ENCODE measurements around the gene TIMP3. TPM values are rescaled to one million over a fixed set of nuclear protein-coding genes. Genes with fewer than 3 reads are reported as not detected.

The TIMP3 gene
- polyA plus RNA-seq, 1 of the 3 experiments (the other 2 are of a cell fraction), result 26.1 TPM

DNA sequence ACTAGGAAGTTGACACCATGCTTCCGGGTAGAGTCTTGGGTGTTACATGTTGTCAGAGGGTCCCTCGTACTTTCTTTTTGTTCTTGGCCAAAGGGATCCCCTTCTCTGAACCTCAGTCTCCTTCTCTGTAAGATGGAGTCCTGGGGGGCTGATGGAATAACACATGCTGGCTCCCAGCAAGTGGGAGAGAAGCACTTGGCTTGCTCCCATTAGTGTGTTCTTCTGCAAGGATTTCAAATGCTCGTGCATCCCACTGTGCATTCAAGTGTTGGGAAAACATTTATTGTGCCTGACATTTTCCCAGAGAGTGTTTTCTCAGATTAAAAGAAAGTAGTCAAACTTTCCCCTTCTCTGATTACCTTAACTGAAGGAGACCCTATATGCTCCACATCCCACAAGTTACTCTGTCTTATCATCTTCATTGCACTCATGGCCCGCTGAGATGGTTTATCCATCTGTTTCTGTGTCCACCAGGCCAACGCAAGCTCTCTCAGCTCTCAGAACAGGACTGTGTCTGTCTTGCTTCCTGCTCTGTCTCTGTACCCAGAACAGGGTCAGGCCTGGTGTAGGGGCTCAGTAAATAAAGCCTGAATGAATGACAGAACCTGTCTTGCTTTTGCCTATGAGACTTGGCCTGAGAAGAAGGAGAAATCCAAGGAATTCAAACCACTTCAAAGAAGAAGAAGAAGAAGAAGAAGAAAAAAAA lies 16.0 kb upstream of the TIMP3 start (continued):
- TF ChIP-seq TEAD4 (IDR thresholded peaks at IDR 0.05; ENCODE audit: borderline replicate concordance, insufficient read depth), result no peak
- TF ChIP-seq POLR2AphosphoS5 (IDR thresholded peaks at IDR 0.05; ENCODE audit: low read depth, low read length), result no peak
- no peak for TF ChIP-seq EZH2phosphoT487 (IDR thresholded peaks at IDR 0.05; ENCODE audit: borderline replicate concordance, low read depth)

GRCh38 chr22:32786027-32786418 lies 15.5 kb upstream of the TIMP3 start:
- TF ChIP-seq YY1 (IDR thresholded peaks at IDR 0.05; ENCODE audit: low read depth), result no peak
- no peak for TF ChIP-seq FOXJ3 (CRISPR knock-in tag; IDR thresholded peaks at IDR 0.05)
- no peak for TF ChIP-seq NFIC (IDR thresholded peaks at IDR 0.05; ENCODE audit: borderline replicate concordance)
- TF ChIP-seq RCOR1 (IDR thresholded peaks at IDR 0.05; ENCODE audit: low read length), result no peak
- POLR2A ChIA-PET, result no interaction called here
- H3K9me2 ChIP-seq, result no peaks in the 10 kb centered on the region
- H3K27me3 ChIP-seq (ENCODE audit: insufficient read depth), result no peaks in the 10 kb centered on the region
- H4K20me1 ChIP-seq (ENCODE audit: insufficient read depth), result no peaks in the 10 kb centered on the region
- H3K9ac ChIP-seq, result no peak overlapping the region
- H3K36me3 ChIP-seq (replicated peaks in 1 of 2; ENCODE audit: control insufficient read depth in 1 of 2, insufficient read depth in 2 of 2, low read length in 1 of 2), result no peaks in the 10 kb centered on the region
- H2AFZ ChIP-seq (ENCODE audit: low read depth), result no peak overlapping the region
- no peaks in the 10 kb centered on the region for H3K9me3 ChIP-seq
- H3F3A ChIP-seq (replicated peaks; ENCODE audit: insufficient read depth), result no peaks in the 10 kb centered on the region
- DNase-seq, result no peak
- CTCF ChIA-PET, result interaction anchor here (0.7 to 1.9 kb wide), 3 partner anchors 11 to 257 kb away, joined by 4 to 13 read pairs (median 4); no protein-coding TSS in a partner anchor
- 71% methylated on average over 2 of the region's 2 CpGs for WGBS (ENCODE audit: low lambda C conversion rate)
- H3K4me3 ChIP-seq (ENCODE audit: low read depth in 2 of 2, low read length in 1 of 2), result no peak overlapping the region
- H3K4me1 ChIP-seq (ENCODE audit: control insufficient read depth in 1 of 2, insufficient read depth in 2 of 2, low read depth in 1 of 2, low read length in 1 of 2), result peaks cover 4 to 8% of the 10 kb centered on the region in 2 experiments; a peak in 1 of 4 replicates
- no peak overlapping the region for H3K4me2 ChIP-seq
- no peaks in the 10 kb centered on the region for H3K79me2 ChIP-seq (ENCODE audit: insufficient read depth)
- peak overlapping the region in 1 of 2 experiments; percentile 43; a peak in 1 of 4 replicates for H3K27ac ChIP-seq (ENCODE audit: low read depth in 2 of 2, low read length in 1 of 2)

DNA sequence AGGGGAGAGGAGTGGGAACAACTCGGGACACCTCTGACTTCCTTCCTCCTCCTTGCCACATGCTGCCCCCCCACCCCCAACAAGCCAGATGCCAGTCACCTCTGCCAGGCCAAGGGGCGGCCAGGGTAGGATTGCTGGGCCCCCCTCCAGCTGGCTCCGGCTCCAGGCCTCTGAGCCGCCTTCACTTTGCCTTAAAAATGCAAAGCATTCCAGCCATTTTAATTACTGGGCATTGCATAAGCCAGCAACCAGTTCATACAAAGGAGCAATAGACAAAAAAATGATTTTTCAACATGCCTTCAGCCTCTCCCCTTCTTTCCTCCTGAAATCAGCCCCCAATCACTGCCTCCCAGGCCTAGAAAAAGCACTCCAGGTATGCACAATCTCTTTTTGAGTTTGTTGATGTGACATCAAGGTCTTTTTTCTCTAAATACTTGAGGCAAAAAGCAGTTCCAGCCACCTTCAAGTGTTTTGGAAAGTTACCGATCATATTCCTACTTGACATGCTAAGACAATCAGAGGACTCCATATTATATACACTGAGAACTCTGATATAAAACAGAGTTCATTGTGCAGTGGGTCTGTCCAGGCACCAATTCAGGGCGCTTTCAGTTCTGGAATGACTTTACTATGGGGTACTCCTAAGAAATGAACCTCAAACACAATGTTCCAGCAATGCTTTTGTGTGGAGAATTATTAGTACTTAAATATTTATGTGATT lies 12.4 kb upstream of the TIMP3 start:
- no peak overlapping the region for H3K9ac ChIP-seq
- no peaks in the 10 kb centered on the region for H3K36me3 ChIP-seq (replicated peaks in 1 of 2; ENCODE audit: control insufficient read depth in 1 of 2, insufficient read depth in 2 of 2, low read length in 1 of 2)
- 45% methylated on average over 4 of the region's 6 CpGs for WGBS (ENCODE audit: low lambda C conversion rate)
- no peaks in the 10 kb centered on the region for H4K20me1 ChIP-seq (ENCODE audit: insufficient read depth)
- no peaks in the 10 kb centered on the region for H3K79me2 ChIP-seq (ENCODE audit: insufficient read depth)
- DNase-seq, result no peak
- no peaks in the 10 kb centered on the region for H3K9me2 ChIP-seq
- 0 out of 4 replicates have a peak overlapping the region, but pooled peaks of 1 of the 2 experiments have one; percentile 21 for H3K27ac ChIP-seq (ENCODE audit: low read depth in 2 of 2, low read length in 1 of 2)
- TF ChIP-seq EZH2phosphoT487 (IDR thresholded peaks at IDR 0.05; ENCODE audit: borderline replicate concordance, low read depth) (no peak), TCF12 (IDR thresholded peaks at IDR 0.05) (0 out of 2 replicates have a peak, but pooled peaks have one; percentile 16), TEAD4 (IDR thresholded peaks at IDR 0.05; ENCODE audit: borderline replicate concordance, insufficient read depth) (0 out of 2 replicates have a peak, but pooled peaks have one; percentile 28), PBX3 (IDR thresholded peaks at IDR 0.05) (no peak), NFIC (IDR thresholded peaks at IDR 0.05; ENCODE audit: borderline replicate concordance) (peak; percentile 38; the same call in 1 of the 2 replicates), YY1 (IDR thresholded peaks at IDR 0.05; ENCODE audit: low read depth) (no peak)
- 0 out of 2 replicates have a peak overlapping the region, but pooled peaks have one; percentile 1 for H2AFZ ChIP-seq (ENCODE audit: low read depth)
- no peaks in the 10 kb centered on the region for H3K27me3 ChIP-seq (ENCODE audit: insufficient read depth)
- no peaks in the 10 kb centered on the region for H3F3A ChIP-seq (replicated peaks; ENCODE audit: insufficient read depth)
- POLR2A ChIA-PET, result no interaction called here
- 0 out of 2 replicates have a peak overlapping the region, but pooled peaks have one; percentile 3 for H3K4me2 ChIP-seq
- CTCF ChIA-PET, result interaction anchor here (2.3 kb wide), 1 partner anchor 13 kb away, joined by 8 read pairs; no protein-coding TSS in a partner anchor
- peaks cover 4 to 8% of the 10 kb centered on the region in 2 experiments; a peak in 1 of 4 replicates for H3K4me1 ChIP-seq (ENCODE audit: control insufficient read depth in 1 of 2, insufficient read depth in 2 of 2, low read depth in 1 of 2, low read length in 1 of 2)
- H3K9me3 ChIP-seq, result no peaks in the 10 kb centered on the region
- H3K4me3 ChIP-seq (ENCODE audit: low read depth in 2 of 2, low read length in 1 of 2), result no peak overlapping the region

Data from SK-N-SH (cell line).